ENCODE measurements around the gene ARID3C.

Gene ARID3C

GRCh38 chr9:34576597-34577399 lies 52.1 kb downstream of the ARID3C start:
- no peak for DNase-seq

- no peak for DNase-seq
Observed at GRCh38 chr9:34575862-34576596, 52.8 kb downstream of the ARID3C start.

- no peak for DNase-seq
Observed at GRCh38 chr9:34575241-34575640, 53.6 kb downstream of the ARID3C start.

- no peak for DNase-seq
Observed at GRCh38 chr9:34574571-34574970, 54.3 kb downstream of the ARID3C start.

- no peak for DNase-seq
Observed at GRCh38 chr9:34573599-34574325, 55.1 kb downstream of the ARID3C start.

GRCh38 chr9:34572628-34573027 lies 56.2 kb downstream of the ARID3C start:
- DNase-seq = no peak

GRCh38 chr9:34572092-34572491 lies 56.8 kb downstream of the ARID3C start:
- no peak for DNase-seq

- no peak for DNase-seq
Observed at GRCh38 chr9:34571481-34571810, 57.4 kb downstream of the ARID3C start.
